K562 (cell line): ENCODE data around the gene SMAD7.
"Not testable (repeated sequence)": the region's sequence is repeated elsewhere in the genome, so short reads cannot be mapped to it uniquely, and the experiment has no call there.

Source experiments
- CTCF ChIP-seq, 3 experiments: IDR thresholded peaks in 2 of 3; conservative IDR thresholded peaks in 1 of 3; 2 replicates each; pipeline ENCODE4 v1.5.1; 2011 to 2012; ENCODE audit warnings: low read length in 3 of 3, mild to moderate bottlenecking in 3 of 3, control low read depth in 2 of 3, improper control_type of control experiment in 1 of 3, inconsistent platforms in 1 of 3, low read depth in 1 of 3, mixed read lengths in 1 of 3, moderate library complexity in 1 of 3; ENCODE audit not compliant: insufficient read depth in 2 of 3
- JUND ChIP-seq, 2 experiments: IDR thresholded peaks; 2 replicates in 1 of 2; 3 replicates in 1 of 2; pipeline ENCODE4 v1.6.1; 2011; ENCODE audit warnings: borderline replicate concordance in 2 of 2, low read depth in 2 of 2, low read length in 2 of 2, improper control_type of control experiment in 1 of 2, missing biosample characterization in 1 of 2, missing genetic modification characterization in 1 of 2, missing genetic modification reagents in 1 of 2
- TFE3 ChIP-seq: fragments of 450-650 bp; formaldehyde crosslinking; IDR thresholded peaks from 2 replicates; pipeline ENCODE4 v1.4.0; 2020; ENCODE audit warnings: mild to moderate bottlenecking, mixed read lengths

GRCh38 chr18:48870926-48871325 is 79.8 kb downstream of the SMAD7 start:
- not testable (repeated sequence) for TF ChIP-seq CTCF (IDR thresholded peaks at IDR 0.05 in 2 of 3, conservative IDR thresholded peaks at IDR 0.05 in 1 of 3; ENCODE audit: insufficient read depth in 2 of 3, low read depth in 1 of 3, low read length in 3 of 3); JUND (IDR thresholded peaks at IDR 0.05; ENCODE audit: borderline replicate concordance, low read depth, low read length); JUND (tag; IDR thresholded peaks at IDR 0.05; ENCODE audit: borderline replicate concordance, low read depth, low read length); TFE3 (CRISPR knock-in tag)
